ENCODE results near the gene ANKIB1. TPM values are rescaled to one million over a fixed set of nuclear protein-coding genes. Genes with fewer than 3 reads are reported as not detected.
"Not testable (repeated sequence)": the region's sequence is repeated elsewhere in the genome, so short reads cannot be mapped to it uniquely, and the experiment has no call there.

ANKIB1 gene
- total RNA-seq, 2 experiments from 2014 or later, result 37.0 to 55.1 TPM

DNA sequence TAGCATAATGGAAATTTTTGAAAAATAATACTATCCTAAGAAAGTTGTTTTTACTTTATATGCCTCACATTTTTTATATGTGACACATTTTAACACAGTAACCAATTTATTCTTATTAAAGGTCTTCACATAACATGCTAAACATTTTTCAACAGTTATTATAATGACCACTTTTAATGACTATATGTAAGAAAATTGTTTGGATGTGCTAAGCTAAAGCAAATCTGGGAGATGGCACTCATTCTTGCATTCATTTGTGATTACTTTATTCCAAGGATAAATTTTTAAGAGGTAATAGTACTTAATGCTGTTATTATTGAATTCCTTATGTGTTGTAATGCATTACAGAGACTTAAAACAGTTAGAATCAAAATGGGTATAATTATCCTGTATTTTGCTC is 88.1 kb downstream of the ANKIB1 start:
- Mint-ChIP-seq H3K36me3 (ENCODE audit: low read depth) (peaks cover 31% of the 10 kb centered on the region), H3K4me1 (no peaks in the 10 kb centered on the region), H3K27me3 (no peaks in the 10 kb centered on the region), H3K4me3 (no peak overlapping the region), H3K9me3 (ENCODE audit: low read depth) (no peaks in the 10 kb centered on the region), H3K27ac (no peak overlapping the region)
- DNase-seq (no peak), ATAC-seq (no peak)
- ChIA-PET POLR2A (no interaction called here), CTCF (interaction anchor here (0.5 kb wide), 1 partner anchor 554 kb away, joined by 5 read pairs; no protein-coding TSS in a partner anchor)
- intact Hi-C loops (cut with DNase I, micrococcal nuclease), result no loop called here

DNA sequence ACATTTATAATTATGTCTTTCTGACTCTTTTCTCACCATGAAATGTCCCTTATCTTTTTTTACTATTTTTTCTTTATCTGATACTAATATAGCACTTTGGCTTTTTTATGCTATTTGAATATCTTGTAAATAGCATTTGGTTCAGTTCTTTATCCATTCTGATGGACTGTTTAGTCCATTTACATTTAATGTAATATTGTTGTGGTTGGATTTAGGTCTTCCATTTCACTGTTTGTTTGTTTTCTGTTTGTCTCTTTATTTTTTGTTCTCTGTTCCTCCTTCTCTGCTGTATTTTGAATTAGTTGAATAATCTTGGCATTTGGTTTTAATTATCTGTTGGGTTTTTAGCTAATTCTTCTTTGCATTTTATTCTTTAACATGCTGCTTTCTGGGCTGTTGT is 89.8 kb downstream of the ANKIB1 start:
- no peak for DNase-seq
- Mint-ChIP-seq H3K27ac (no peak overlapping the region), H3K27me3 (no peaks in the 10 kb centered on the region), H3K4me1 (no peaks in the 10 kb centered on the region), H3K4me3 (no peak overlapping the region), H3K36me3 (ENCODE audit: low read depth) (peaks cover 21% of the 10 kb centered on the region), H3K9me3 (ENCODE audit: low read depth) (no peaks in the 10 kb centered on the region)
- ChIA-PET CTCF (no interaction called here), POLR2A (no interaction called here)
- intact Hi-C loops (cut with DNase I, micrococcal nuclease), result no loop called here
- ATAC-seq, result no peak

DNA sequence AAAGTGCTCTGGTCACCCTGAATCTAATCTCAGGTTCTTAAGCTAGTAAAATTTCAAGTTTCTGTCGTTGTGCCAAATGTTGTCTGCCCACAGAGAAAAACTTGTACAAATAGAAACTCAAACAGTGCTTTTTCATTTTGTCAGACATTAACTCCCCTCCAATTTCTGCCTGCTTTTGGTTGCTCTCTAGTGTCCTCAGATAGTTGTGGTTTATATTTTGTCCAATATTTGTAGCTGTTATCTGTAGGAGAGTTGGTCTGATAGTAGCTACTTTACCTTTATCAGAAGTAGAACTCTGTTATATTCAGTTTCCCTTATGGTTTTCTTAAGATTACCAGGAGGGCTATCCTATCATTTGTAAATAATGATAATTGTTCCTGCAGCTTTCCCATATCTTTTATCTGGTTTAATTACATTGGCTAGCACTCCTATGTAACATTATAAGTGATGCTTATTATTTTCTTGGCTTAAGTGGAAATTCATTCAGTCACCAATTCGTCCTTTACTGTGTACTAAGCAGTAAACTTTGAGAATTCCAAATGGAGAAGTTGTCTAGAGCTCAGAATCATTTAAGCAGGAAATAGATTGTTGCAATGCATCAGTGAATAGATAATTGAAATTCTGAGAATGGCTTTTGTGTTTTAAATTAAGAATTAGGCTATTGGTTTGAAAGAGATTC is 91.0 kb downstream of the ANKIB1 start:
- no peak for DNase-seq
- POLR2A ChIA-PET, result no interaction called here
- ATAC-seq, result no peak
- CTCF ChIA-PET, result interaction anchor here (0.6 to 1.7 kb wide), 2 partner anchors 87 to 100 kb away, joined by 3 read pairs; no protein-coding TSS in a partner anchor
- Mint-ChIP-seq H3K27ac (no peak overlapping the region), H3K4me1 (no peaks in the 10 kb centered on the region), H3K9me3 (ENCODE audit: low read depth) (no peaks in the 10 kb centered on the region), H3K27me3 (no peaks in the 10 kb centered on the region), H3K36me3 (ENCODE audit: low read depth) (peaks cover 18% of the 10 kb centered on the region), H3K4me3 (no peak overlapping the region)
- intact Hi-C loops (cut with DNase I, micrococcal nuclease), result no loop called here

DNA sequence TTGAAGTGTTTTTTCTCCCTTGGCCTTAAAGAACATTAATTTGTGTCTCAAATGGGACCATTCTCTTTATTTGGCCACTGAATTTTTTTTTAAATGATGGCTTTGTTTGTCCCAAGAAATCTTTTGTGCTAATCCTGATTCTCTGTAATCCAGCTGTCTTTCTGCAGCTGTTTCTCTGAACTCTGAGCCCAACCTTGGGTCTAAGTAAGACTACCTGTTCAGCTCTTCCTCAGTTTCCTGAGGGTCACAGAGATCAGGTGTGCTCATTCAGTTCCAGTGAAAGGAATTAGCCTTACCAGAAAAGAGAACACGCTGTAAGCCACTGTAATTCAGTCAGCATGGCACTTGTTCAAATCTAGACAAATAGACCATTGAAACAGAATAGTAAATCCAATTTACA is 94.2 kb downstream of the ANKIB1 start:
- ChIA-PET CTCF (no interaction called here), POLR2A (interaction anchor here (0.6 kb wide), 1 partner anchor 95 kb away, joined by 4 read pairs; no protein-coding TSS in a partner anchor)
- ATAC-seq (no peak), DNase-seq (no peak)
- Mint-ChIP-seq H3K27me3 (no peaks in the 10 kb centered on the region), H3K4me3 (no peak overlapping the region), H3K36me3 (ENCODE audit: low read depth) (peaks cover 12% of the 10 kb centered on the region), H3K4me1 (no peaks in the 10 kb centered on the region), H3K27ac (no peak overlapping the region), H3K9me3 (ENCODE audit: low read depth) (no peaks in the 10 kb centered on the region)
- intact Hi-C loops (cut with DNase I, micrococcal nuclease), result no loop called here

DNA sequence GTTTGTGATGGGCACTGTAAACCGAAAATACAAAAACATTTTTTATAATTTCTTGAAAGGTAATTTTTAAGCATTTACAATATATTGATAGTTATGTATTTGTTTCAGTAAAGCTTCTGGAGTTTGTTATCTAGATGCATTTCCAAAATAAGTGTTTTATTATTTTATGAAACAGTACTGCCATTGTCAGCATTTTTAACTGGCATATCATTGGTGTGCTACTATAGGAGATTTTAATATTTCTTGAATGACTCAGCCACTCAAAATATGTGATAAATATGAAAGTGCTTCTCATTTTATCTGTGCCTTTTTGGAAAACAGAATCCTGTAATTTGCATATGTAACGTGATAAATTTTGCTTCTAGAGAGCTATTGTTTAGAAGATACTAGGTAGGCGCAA is 97.9 kb downstream of the ANKIB1 start:
- Mint-ChIP-seq H3K9me3 (ENCODE audit: low read depth) (no peaks in the 10 kb centered on the region), H3K27me3 (no peaks in the 10 kb centered on the region), H3K4me1 (no peaks in the 10 kb centered on the region), H3K36me3 (ENCODE audit: low read depth) (peaks cover 14% of the 10 kb centered on the region), H3K4me3 (no peak overlapping the region), H3K27ac (no peak overlapping the region)
- no peak for ATAC-seq
- no peak for DNase-seq
- ChIA-PET CTCF (interaction anchor here (0.7 kb wide), 1 partner anchor 72 kb away, joined by 3 read pairs; no protein-coding TSS in a partner anchor), POLR2A (no interaction called here)
- intact Hi-C loops (cut with DNase I, micrococcal nuclease), result no loop called here

DNA sequence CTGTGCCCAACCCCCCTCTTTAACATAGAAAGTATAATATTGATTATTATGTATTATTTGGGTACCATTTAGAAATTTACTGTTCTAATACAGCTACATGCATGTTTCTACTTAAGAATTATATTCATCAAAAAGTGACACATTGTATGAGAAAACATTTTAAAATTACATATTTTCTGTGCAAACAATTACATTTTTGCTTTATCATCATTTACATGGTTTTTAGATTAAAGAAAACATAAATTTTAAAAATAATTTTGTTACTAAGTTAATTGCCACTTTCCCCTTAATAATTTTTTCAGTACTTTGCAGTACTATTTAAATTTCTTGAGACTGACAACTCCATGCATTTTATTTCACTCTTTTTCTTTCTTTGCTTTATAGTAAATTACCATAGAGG is 106.2 kb downstream of the ANKIB1 start:
- CTCF ChIA-PET, result interaction anchor here (0.6 kb wide), 1 partner anchor 14 kb away, joined by 3 read pairs; no protein-coding TSS in a partner anchor
- no peak for ATAC-seq
- H3K27ac Mint-ChIP-seq, result no peak overlapping the region
- no peaks in the 10 kb centered on the region for H3K4me1 Mint-ChIP-seq
- no peaks in the 10 kb centered on the region for H3K27me3 Mint-ChIP-seq
- intact Hi-C loops (cut with DNase I, micrococcal nuclease), result no loop called here
- no peaks in the 10 kb centered on the region for H3K9me3 Mint-ChIP-seq (ENCODE audit: low read depth)
- POLR2A ChIA-PET, result interaction anchor here (0.6 kb wide), 1 partner anchor 42 kb away, joined by 3 read pairs; no protein-coding TSS in a partner anchor
- H3K4me3 Mint-ChIP-seq, result no peak overlapping the region
- DNase-seq, result no peak
- H3K36me3 Mint-ChIP-seq (ENCODE audit: low read depth), result peaks cover 23% of the 10 kb centered on the region

DNA sequence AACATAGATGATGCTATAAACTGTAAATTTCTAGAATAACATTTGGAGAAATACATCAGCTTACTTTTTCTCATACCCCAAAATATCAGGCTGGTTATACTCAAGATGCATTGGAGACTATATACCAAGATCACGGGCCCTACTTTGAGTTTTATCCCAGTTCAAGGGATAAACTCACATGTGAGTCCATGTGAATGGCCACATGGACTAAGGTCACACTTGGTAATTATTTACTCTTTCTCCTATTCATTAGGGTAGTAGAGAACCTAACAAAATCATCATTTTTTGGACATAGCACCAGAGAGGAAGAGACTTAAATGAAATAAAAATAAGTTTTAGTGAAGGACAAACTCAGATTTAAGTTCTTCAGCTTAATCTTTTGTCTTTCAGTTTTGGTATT is 108.4 kb downstream of the ANKIB1 start:
- Mint-ChIP-seq H3K9me3 (ENCODE audit: low read depth) (no peaks in the 10 kb centered on the region), H3K4me1 (no peaks in the 10 kb centered on the region), H3K27ac (no peak overlapping the region), H3K4me3 (no peak overlapping the region), H3K36me3 (ENCODE audit: low read depth) (peaks cover 26% of the 10 kb centered on the region), H3K27me3 (no peaks in the 10 kb centered on the region)
- DNase-seq (no peak), ATAC-seq (no peak)
- CTCF ChIA-PET, result interaction anchor here (0.8 to 1.1 kb wide), 4 partner anchors 23 to 174 kb away, joined by 3 to 4 read pairs (median 3); no protein-coding TSS in a partner anchor
- intact Hi-C loops (cut with DNase I, micrococcal nuclease), result no loop called here
- POLR2A ChIA-PET, result no interaction called here

DNA sequence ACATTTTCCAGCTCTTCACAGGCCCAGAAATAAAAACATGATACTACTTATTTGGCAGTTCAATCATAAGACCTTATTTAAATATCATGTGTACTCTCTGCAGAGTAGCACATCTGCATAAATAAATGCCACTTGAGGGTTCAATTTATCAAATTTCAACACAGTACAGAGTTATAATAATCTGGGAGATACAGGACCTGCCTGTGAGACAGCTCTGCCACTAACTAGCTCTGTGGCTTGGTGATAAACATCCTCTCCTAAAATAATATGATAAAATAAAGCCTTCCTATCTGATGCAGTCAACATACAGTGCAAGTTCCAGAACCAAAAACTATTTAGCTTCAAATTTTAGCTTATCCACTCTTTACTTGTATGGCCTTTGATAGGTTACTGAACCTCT is 110.6 kb downstream of the ANKIB1 start:
- H3K9me3 Mint-ChIP-seq (ENCODE audit: low read depth), result no peaks in the 10 kb centered on the region
- no peak for DNase-seq
- H3K4me3 Mint-ChIP-seq, result no peak overlapping the region
- no peaks in the 10 kb centered on the region for H3K27me3 Mint-ChIP-seq
- peaks cover 2% of the 10 kb centered on the region for H3K4me1 Mint-ChIP-seq
- CTCF ChIA-PET, result interaction anchor here (0.5 to 1.8 kb wide), 3 partner anchors 10 to 15 kb away, joined by 3 to 6 read pairs (median 5); no protein-coding TSS in a partner anchor
- intact Hi-C loops (cut with DNase I, micrococcal nuclease), result no loop called here
- H3K27ac Mint-ChIP-seq, result no peak overlapping the region
- ATAC-seq, result no peak
- H3K36me3 Mint-ChIP-seq (ENCODE audit: low read depth), result peaks cover 37% of the 10 kb centered on the region
- POLR2A ChIA-PET, result interaction anchor here (0.6 kb wide), 1 partner anchor 10 kb away, joined by 7 read pairs; no protein-coding TSS in a partner anchor

DNA sequence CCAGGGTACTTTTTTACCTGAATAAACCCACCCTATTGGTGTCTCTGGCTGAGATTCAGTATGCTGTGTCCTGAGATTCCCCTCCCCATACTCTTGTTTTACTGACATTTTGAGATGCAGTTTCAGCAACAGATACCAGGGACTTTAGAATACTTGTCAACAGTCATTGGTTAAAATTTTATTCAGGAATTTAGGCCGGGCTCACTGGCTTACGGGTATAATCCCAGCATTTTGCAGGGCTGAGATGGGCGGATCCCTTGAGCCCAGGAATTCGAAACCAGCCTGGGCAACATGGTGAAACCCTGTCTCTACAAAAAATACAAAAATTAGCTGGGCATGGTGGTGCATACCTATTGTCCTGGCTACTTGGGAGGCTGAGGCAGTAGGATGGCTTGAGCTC is 111.5 kb downstream of the ANKIB1 start:
- POLR2A ChIA-PET, result no interaction called here

DNA sequence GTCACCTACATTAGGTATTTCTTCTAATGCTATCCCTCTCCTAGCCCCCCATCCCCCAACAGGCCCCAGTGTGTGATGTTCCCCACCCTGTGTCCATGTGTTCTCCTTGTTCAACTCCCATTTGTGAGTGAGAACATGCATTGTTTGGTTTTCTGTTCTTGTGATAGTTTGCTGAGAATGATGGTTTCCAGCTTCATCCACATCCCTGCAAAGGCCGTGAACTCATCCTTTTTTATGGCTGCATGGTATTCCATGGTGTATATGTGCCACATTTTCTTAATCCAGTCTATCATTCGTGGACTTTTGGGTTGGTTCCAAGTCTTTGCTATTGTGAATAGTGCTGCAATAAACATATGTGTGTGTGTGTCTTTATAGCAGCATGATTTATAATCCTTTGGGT is 113.4 kb downstream of the ANKIB1 start:
- H3K27me3 Mint-ChIP-seq; H3K9me3 Mint-ChIP-seq (ENCODE audit: low read depth); H3K4me1 Mint-ChIP-seq; ATAC-seq; H3K4me3 Mint-ChIP-seq; H3K27ac Mint-ChIP-seq; DNase-seq; POLR2A ChIA-PET; intact Hi-C loops (cut with DNase I, micrococcal nuclease): not testable (repeated sequence)
- peaks cover 38% of the 10 kb centered on the region for H3K36me3 Mint-ChIP-seq (ENCODE audit: low read depth)
- CTCF ChIA-PET, result interaction anchor here (1.3 kb wide), 1 partner anchor 9 kb away, joined by 3 read pairs; no protein-coding TSS in a partner anchor

More for the DNA sequence above, 111.5 kb downstream of the ANKIB1 start:
- Mint-ChIP-seq H3K4me1 (peaks cover 2% of the 10 kb centered on the region), H3K4me3 (no peak overlapping the region), H3K9me3 (ENCODE audit: low read depth) (no peaks in the 10 kb centered on the region), H3K36me3 (ENCODE audit: low read depth) (peaks cover 40% of the 10 kb centered on the region), H3K27ac (no peak overlapping the region), H3K27me3 (no peaks in the 10 kb centered on the region)
- ATAC-seq, result no peak
- CTCF ChIA-PET, result interaction anchor here (0.7 to 1.8 kb wide), 3 partner anchors 11 to 67 kb away, joined by 3 to 6 read pairs (median 5); no protein-coding TSS in a partner anchor
- intact Hi-C loops (cut with DNase I, micrococcal nuclease), result no loop called here
- DNase-seq, result no peak

DNA sequence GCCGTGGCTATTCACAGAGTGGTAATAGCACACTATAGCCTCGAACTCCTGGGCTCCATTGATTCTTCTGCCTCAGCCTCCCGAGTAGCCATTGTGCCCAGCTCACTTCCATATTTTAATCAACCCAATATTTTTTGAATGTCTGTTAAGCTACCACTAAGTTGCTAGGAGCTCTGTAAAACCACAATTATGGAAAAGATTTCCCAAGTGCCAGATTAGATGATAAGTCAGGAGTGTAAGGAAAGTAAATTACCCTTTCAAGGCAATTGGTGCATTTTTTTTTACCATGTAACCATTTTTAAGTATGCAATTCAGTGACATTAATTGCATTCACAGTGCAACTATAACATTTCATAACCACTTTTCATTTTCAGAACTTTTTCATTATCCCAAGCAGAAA is 114.0 kb downstream of the ANKIB1 start:
- Mint-ChIP-seq H3K36me3 (ENCODE audit: low read depth) (peaks cover 38% of the 10 kb centered on the region), H3K4me1 (peaks cover 2% of the 10 kb centered on the region), H3K27ac (no peak overlapping the region), H3K27me3 (no peaks in the 10 kb centered on the region), H3K9me3 (ENCODE audit: low read depth) (no peaks in the 10 kb centered on the region), H3K4me3 (no peak overlapping the region)
- ChIA-PET CTCF (interaction anchor here (1.3 kb wide), 1 partner anchor 8 kb away, joined by 3 read pairs; no protein-coding TSS in a partner anchor), POLR2A (no interaction called here)
- ATAC-seq, result no peak
- intact Hi-C loops (cut with DNase I, micrococcal nuclease), result no loop called here
- no peak for DNase-seq

DNA sequence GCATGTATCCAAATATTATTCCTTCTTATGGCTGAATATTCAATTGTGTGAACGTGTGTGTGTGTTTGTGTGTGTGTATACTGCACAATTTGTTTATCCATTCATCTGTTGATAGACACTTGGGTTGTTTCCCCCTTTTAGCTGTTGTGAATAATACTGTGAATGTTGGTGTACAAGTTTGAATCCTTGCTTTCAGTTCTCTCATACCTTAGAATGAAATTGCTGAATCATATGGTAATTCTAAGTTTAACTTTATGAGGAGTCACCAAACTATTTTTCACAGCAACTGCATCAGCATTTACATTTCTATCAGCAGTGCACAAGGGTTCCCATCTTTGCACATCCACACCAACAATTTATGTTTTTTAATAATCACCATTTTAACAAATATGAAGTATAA is 114.6 kb downstream of the ANKIB1 start:
- H3K36me3 Mint-ChIP-seq (ENCODE audit: low read depth), result peaks cover 38% of the 10 kb centered on the region
- intact Hi-C loops (cut with DNase I, micrococcal nuclease), result no loop called here
- no peak overlapping the region for H3K4me3 Mint-ChIP-seq
- peak; percentile 12 for ATAC-seq
- no peaks in the 10 kb centered on the region for H3K27me3 Mint-ChIP-seq
- POLR2A ChIA-PET, result interaction anchor here (0.6 kb wide), 1 partner anchor 27 kb away, joined by 3 read pairs; no protein-coding TSS in a partner anchor
- CTCF ChIA-PET, result interaction anchor here (1.3 kb wide), 1 partner anchor 7 kb away, joined by 3 read pairs; no protein-coding TSS in a partner anchor
- DNase-seq, result no peak
- H3K9me3 Mint-ChIP-seq (ENCODE audit: low read depth), result no peaks in the 10 kb centered on the region
- peaks cover 2% of the 10 kb centered on the region for H3K4me1 Mint-ChIP-seq
- H3K27ac Mint-ChIP-seq, result no peak overlapping the region

Measured in activated CD4-positive, alpha-beta T cell treated with anti-CD3 and anti-CD28 coated beads for 36 hours (primary cell).